ENCODE measurements around the gene SNCAIP. TPM values are rescaled to one million over a fixed set of nuclear protein-coding genes. Genes with fewer than 3 reads are reported as not detected.

Gene SNCAIP
- 10 to 100 TPM in 2 of 5 donors, 1 to 10 TPM in 1, under 1 TPM in 1, not detected in 1; 0.45 to 10.6 (median 6.6) TPM for total RNA-seq
- polyA plus RNA-seq, result 1 to 10 TPM in 2 of 3 donors, under 1 TPM in 1; 0.83 to 4.0 (median 2.0) TPM
- long read RNA-seq, donor 1, result 0 reads
- long read RNA-seq, donor 2, result 0 reads
- long read RNA-seq, donor 3, partial matches to known transcripts, result 0 of 1 reads
- long read RNA-seq, donor 3, other reads (novel, unspliced or antisense), result 0 of 1 reads
- long read RNA-seq, donor 4, partial matches to known transcripts, result 0 of 1 reads
- long read RNA-seq, donor 4, other reads (novel, unspliced or antisense), result 0 of 1 reads
- long read RNA-seq, donor 5, partial matches to known transcripts, result 0 of 1 reads
- long read RNA-seq, donor 5, other reads (novel, unspliced or antisense), result 0 of 1 reads
- long read RNA-seq, donor 6, partial matches to known transcripts, result 5 of 11 reads
- long read RNA-seq, donor 6, other reads (novel, unspliced or antisense), result 0 of 11 reads
- long read RNA-seq, donor 7, partial matches to known transcripts, result 0 of 2 reads
- long read RNA-seq, donor 7, other reads (novel, unspliced or antisense), result 0 of 2 reads
- long read RNA-seq, donor 8, result 0 reads
- long read RNA-seq, donor 9, partial matches to known transcripts, result 0 of 2 reads
- long read RNA-seq, donor 9, other reads (novel, unspliced or antisense), result 0 of 2 reads
- long read RNA-seq, donor 10, result 0 reads

GRCh38 chr5:122311961-122312590, at the start of gene SNCAIP:
Gene SNCAIP, plus strand, starts transcription at chr5:122312237. Its CDS starts 78,898 bp downstream, at chr5:122391135.
- Histone ChIP-seq H3K4me1 (peaks cover 7 to 24% (median 22%) of the 10 kb centered on the region in 4 donors), H3K27ac (peak within 1 kb of the TSS; percentile 45 to 73 (median 70))

GRCh38 chr5:122263352-122264030, 48.5 kb upstream of the SNCAIP start:
- H3K4me1 ChIP-seq, result no peaks in the 10 kb centered on the region
- TF ChIP-seq EP300 (IDR thresholded peaks at IDR 0.05), result no peak
- no peak for TF ChIP-seq POLR2A (IDR thresholded peaks at IDR 0.05)
- no peak for TF ChIP-seq POLR2AphosphoS5 (IDR thresholded peaks at IDR 0.05)
- no peak for TF ChIP-seq CTCF (IDR thresholded peaks at IDR 0.05)
- intact Hi-C loops (cut with DNase I; ENCODE audit: low total_unique reads), result no loop called here
- H3K27me3 ChIP-seq, result no peaks in the 10 kb centered on the region
- H3K9me3 ChIP-seq, result no peaks in the 10 kb centered on the region
- H3K4me3 ChIP-seq, result no peak overlapping the region
- H3K36me3 ChIP-seq, result no peaks in the 10 kb centered on the region
- H3K27ac ChIP-seq, result no peak overlapping the region
- no peak for DNase-seq

More at GRCh38 chr5:122311961-122312590, at the start of gene SNCAIP:
- Histone ChIP-seq H3K4me3 (peak within 1 kb of the TSS; percentile 57 to 72 (median 63)), H3K27me3 (peaks cover 0 to 55% (median 16%) of the 10 kb centered on the region in 3 donors), H3K36me3 (no peaks in the 10 kb centered on the region), H3K9me3 (no peaks in the 10 kb centered on the region)
- peak; percentile 40 to 84 for DNase-seq
- intact Hi-C loops (cut with DNase I; ENCODE audit: low total_unique reads), result no loop called here
- TF ChIP-seq POLR2AphosphoS5 (IDR thresholded peaks at IDR 0.05) (no peak), EP300 (IDR thresholded peaks at IDR 0.05) (no peak), CTCF (IDR thresholded peaks at IDR 0.05) (no peak), POLR2A (IDR thresholded peaks at IDR 0.05) (no peak)
- WGBS, 5 donors, result 0 to 7% (median 1%) methylated on average over 14 to 78 of the region's 78 CpGs

- H3K4me1 ChIP-seq, result no peaks in the 10 kb centered on the region
- H3K27ac ChIP-seq, result no peak overlapping the region
- intact Hi-C loops (cut with DNase I; ENCODE audit: low total_unique reads), result no loop called here
- TF ChIP-seq CTCF (IDR thresholded peaks at IDR 0.05), result no peak
- TF ChIP-seq POLR2AphosphoS5 (IDR thresholded peaks at IDR 0.05), result no peak
- TF ChIP-seq EP300 (IDR thresholded peaks at IDR 0.05), result no peak
- no peak for TF ChIP-seq POLR2A (IDR thresholded peaks at IDR 0.05)
- no peak overlapping the region for H3K4me3 ChIP-seq
- no peaks in the 10 kb centered on the region for H3K27me3 ChIP-seq
- H3K36me3 ChIP-seq, result no peaks in the 10 kb centered on the region
- no peaks in the 10 kb centered on the region for H3K9me3 ChIP-seq
- DNase-seq, result no peak
These were observed 47.4 kb upstream of the SNCAIP start for GRCh38 chr5:122264610-122265009.

DNA sequence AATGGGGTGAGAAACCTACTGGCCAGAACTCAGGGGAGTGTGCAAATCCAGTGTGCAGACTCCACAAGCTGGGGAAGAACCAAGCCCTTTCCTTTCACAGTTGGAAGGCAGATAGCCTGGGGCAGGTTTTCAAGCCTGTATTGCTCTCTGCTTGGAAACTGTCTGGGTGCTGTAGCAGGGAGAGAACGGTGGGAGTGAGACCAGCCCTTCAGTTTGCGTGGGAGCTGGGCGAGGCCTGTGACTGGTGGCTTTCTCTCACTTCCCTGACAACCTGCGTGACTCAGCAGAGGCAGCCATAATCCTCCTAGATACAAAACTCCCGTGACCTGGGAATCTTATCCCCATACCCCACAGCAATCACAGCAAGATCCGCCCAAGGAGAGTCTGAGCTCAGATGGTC, 44.9 kb upstream of the SNCAIP start:
- Histone ChIP-seq H3K9me3 (no peaks in the 10 kb centered on the region), H3K27me3 (no peaks in the 10 kb centered on the region), H3K4me3 (no peak overlapping the region), H3K27ac (no peak overlapping the region), H3K4me1 (no peaks in the 10 kb centered on the region), H3K36me3 (no peaks in the 10 kb centered on the region)
- DNase-seq, result no peak
- 75 to 85% (median 80%) methylated on average over 5 to 6 of the region's 6 CpGs for WGBS, 5 donors
- intact Hi-C loops (cut with DNase I; ENCODE audit: low total_unique reads), result no loop called here
- TF ChIP-seq POLR2A (IDR thresholded peaks at IDR 0.05) (no peak), CTCF (IDR thresholded peaks at IDR 0.05) (no peak), POLR2AphosphoS5 (IDR thresholded peaks at IDR 0.05) (no peak), EP300 (IDR thresholded peaks at IDR 0.05) (no peak)

All from stomach (tissue), 19 donors.